K562 (cell line): ENCODE results near the gene GNG7. TPM values are rescaled to one million over a fixed set of nuclear protein-coding genes. Genes with fewer than 3 reads are reported as not detected.

Source experiments
- HNRNPUL1 ChIP-seq: fragments of 200-400 bp; formaldehyde crosslinking; IDR thresholded peaks from 2 replicates; pipeline ENCODE4 v1.6.1; 2017; ENCODE audit warnings: low read length
- KLF6 ChIP-seq: fragments of 250-450 bp; sonication (Bioruptor Pico); IDR thresholded peaks from 2 replicates; pipeline ENCODE4 v1.4.0; 2020; ENCODE audit warnings: mild to moderate bottlenecking, moderate library complexity, borderline replicate concordance
- POLR2AphosphoS2 ChIP-seq: IDR thresholded peaks from 2 replicates; pipeline ENCODE4 v1.6.1; 2012; ENCODE audit warnings: low read length, improper control_type of control experiment
- SIN3B ChIP-seq: fragments of 450-650 bp; IDR thresholded peaks from 2 replicates; pipeline ENCODE4 v1.6.1; 2017; ENCODE audit warnings: low read depth, mild to moderate bottlenecking, moderate library complexity
- SP2 ChIP-seq: IDR thresholded peaks from 2 replicates; pipeline ENCODE4 v1.6.1; 2011; ENCODE audit warnings: mild to moderate bottlenecking, low read depth, low read length, moderate library complexity; ENCODE audit not compliant: poor library complexity, severe bottlenecking; ENCODE audit errors: extremely low read depth
- THRAP3 ChIP-seq: fragments of 450-650 bp; IDR thresholded peaks from 2 replicates; pipeline ENCODE4 v1.6.1; 2016; ENCODE audit warnings: mild to moderate bottlenecking, inconsistent platforms, borderline replicate concordance
- TRIM24 ChIP-seq, 2 experiments: fragments of 450-650 bp; IDR thresholded peaks; 2 replicates each; pipeline ENCODE4 v1.6.1; 2016
- ZFPM2 ChIP-seq: fragments of 250-450 bp; sonication (Bioruptor Pico); IDR thresholded peaks from 2 replicates; pipeline ENCODE4 v1.5.1; 2022; ENCODE audit warnings: mild to moderate bottlenecking
- ZNF232 ChIP-seq: sonication (generic); formaldehyde crosslinking; IDR thresholded peaks from 2 replicates; pipeline ENCODE4 v1.8.0; 2022; ENCODE audit warnings: mild to moderate bottlenecking, missing genetic modification reagents
- polyA plus RNA-seq, 8 experiments: library from polyadenylated mRNA; depleted of rRNA in 4 of 8; stranded (reverse) in 5 of 8; unstranded in 3 of 8; fragments of >200 nt; fragmentation: Nextera tagmentation in 2 of 8; fragmentation: Illumina TruSeq in 1 of 8; extraction: Ambion mirVana in 2 of 8; extraction: Trizol in 1 of 8; gene quantifications; 2 replicates each; pipeline versions ENCODE4 v1.2.1 to v1.2.3, GENCODE V29; 2011 to 2014; ENCODE audit warnings: inconsistent platforms in 1 of 8, missing spikeins in 1 of 8
- total RNA-seq, 7 experiments: library from RNA; depleted of rRNA in 6 of 7; stranded (reverse); fragments of >200 nt in 6 of 7; fragmentation: Illumina TruSeq in 2 of 7; extraction: Trizol in 2 of 7; gene quantifications; 2 replicates each; pipeline versions ENCODE4 v1.2.1 to v1.2.3, GENCODE V29; 2011 to 2021; ENCODE audit warnings: low replicate concordance in 1 of 7
- TF ChIP-seq, protein P1 (sequence below): IDR thresholded peaks from 2 replicates; pipeline ENCODE4 v1.6.1; 2012; ENCODE audit warnings: low read depth, low read length, improper control_type of control experiment, borderline replicate concordance
- TF ChIP-seq, protein P2 (sequence below): fragments of 250-450 bp; sonication (Bioruptor Pico); IDR thresholded peaks from 2 replicates; pipeline ENCODE4 v1.5.0; 2021; ENCODE audit warnings: mild to moderate bottlenecking, moderate library complexity
- TF ChIP-seq, protein P3 (sequence below): fragments of 450-650 bp; IDR thresholded peaks from 2 replicates; pipeline ENCODE4 v1.6.1; 2016; ENCODE audit warnings: mild to moderate bottlenecking
- TF ChIP-seq, protein P4 (sequence below): fragments of 250-450 bp; sonication (Bioruptor Pico); IDR thresholded peaks from 2 replicates; pipeline ENCODE4 v1.8.0; 2022; ENCODE audit warnings: moderate library complexity, mild to moderate bottlenecking, inconsistent platforms
- TF ChIP-seq, protein P5 (sequence below): fragments of 250-450 bp; sonication (Bioruptor Pico); IDR thresholded peaks from 2 replicates; pipeline ENCODE4 v1.4.0; 2020; ENCODE audit warnings: borderline replicate concordance

Gene GNG7
- total and polyA plus RNA-seq, 9 of the 15 experiments (the other 6 are each of a cell fraction or from before 2014, with no cell fraction given), result 0.01 to 0.20 (median 0.06) TPM; not detected in 1

DNA sequence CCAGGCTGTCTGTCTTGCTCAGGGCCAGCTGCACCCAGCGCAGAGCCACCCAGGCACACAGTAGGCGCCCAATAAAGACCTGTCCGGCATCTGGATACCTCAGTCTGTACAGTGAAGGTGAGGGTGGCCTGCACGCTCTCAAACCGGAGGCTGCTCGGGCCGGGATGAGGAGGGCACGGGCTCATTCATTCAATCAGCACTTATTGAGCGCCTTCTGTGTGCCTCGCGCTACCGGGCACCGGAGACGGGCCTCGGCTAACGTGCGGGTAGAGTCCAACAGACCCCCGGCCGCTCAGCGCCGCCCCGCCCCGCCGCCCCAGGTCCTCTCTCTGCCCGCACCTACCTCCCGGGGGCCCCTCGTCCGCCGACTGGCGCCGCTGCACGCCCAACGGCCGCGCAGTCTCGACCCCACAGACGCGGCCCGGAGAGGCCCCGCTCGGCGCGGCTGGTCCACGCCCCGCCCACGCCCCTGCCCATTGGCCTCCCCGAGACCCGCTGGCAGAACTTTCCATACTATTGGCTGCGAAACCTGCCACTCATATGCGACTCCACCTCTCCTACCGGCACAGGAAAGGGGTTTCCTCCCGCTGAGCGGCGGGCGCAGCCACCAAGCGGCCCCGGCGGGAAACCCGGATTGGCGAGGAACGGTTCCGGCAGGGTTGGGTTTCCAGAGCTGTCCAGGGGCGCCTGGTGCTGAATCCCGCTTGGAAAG, 37.3 kb upstream of the GNG7 start, which contains the start of gene SLC39A3 (continued):
- TF ChIP-seq SP2, result peak; percentile 87
- TF ChIP-seq POLR2AphosphoS2, result no peak
- TF ChIP-seq, protein P1, sequence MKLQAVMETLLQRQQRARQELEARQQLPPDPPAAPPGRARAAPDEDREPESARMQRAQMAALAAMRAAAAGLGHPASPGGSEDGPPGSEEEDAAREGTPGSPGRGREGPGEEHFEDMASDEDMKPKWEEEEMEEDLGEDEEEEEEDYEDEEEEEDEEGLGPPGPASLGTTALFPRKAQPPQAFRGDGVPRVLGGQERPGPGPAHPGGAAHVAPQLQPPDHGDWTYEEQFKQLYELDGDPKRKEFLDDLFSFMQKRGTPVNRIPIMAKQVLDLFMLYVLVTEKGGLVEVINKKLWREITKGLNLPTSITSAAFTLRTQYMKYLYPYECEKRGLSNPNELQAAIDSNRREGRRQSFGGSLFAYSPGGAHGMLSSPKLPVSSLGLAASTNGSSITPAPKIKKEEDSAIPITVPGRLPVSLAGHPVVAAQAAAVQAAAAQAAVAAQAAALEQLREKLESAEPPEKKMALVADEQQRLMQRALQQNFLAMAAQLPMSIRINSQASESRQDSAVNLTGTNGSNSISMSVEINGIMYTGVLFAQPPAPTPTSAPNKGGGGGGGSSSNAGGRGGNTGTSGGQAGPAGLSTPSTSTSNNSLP, result no peak
- no peak for TF ChIP-seq ZFPM2 (CRISPR knock-in tag)
- no peak for TF ChIP-seq HNRNPUL1
- TF ChIP-seq SIN3B, result peak; percentile 74; the same call in 1 of the 2 replicates
- TF ChIP-seq TRIM24 (IDR thresholded peaks at IDR 0.05), result peak in 1 of 2 experiments; percentile 98; a peak in 2 of 4 replicates
- TF ChIP-seq, protein P2, sequence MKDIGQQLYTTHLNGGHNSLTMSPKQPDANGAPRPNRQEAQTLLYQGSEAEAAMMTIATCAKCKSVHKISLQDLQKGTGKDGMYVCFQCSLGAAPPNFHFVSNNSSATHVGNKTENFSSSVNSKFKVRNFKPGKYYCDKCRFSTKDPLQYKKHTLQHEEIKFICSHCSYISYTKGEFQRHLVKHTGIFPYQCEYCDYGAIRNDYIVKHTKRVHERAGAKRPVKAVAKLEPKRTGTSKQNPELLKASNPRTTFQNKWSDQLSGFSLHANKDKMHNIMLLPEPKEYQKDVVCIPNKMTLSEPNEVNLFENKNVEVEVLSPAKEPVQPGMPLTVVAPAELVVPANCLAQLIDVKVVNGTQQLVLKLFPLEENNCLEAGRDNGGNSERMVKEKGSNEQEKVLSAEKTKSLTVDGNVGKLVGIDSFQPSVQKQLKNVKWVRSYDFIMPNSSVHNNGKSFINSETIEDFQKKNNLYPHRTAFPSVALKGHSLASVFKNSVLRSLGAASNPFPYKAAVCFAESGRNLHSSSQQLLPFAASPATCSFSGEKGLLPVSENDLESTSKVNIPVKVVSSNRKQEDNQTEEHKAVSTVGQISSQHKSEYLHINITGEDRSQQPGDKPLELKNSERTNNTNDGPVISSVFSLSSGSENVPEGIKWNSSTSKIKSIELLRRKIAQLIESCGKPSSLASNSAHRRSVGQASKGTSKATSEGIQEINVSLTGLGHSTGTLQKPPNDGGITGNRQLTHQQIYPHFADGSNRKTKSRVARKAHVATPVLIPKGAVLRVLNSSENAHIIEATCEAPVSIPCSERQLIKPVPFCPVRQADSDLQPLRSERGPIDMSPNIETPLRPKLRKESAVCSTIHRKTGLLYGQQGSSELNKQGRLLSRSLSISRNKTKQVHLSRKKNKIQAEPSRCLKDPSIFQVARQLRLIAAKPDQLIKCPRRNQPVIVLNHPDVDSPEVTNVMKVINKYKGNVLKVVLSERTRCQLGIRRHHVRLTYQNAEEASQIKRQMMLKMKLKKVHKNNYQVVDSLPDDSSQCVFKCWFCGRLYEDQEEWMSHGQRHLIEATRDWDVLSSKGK (CRISPR knock-in tag), result no peak
- TF ChIP-seq THRAP3, result peak; percentile 90
- TF ChIP-seq, protein P3, sequence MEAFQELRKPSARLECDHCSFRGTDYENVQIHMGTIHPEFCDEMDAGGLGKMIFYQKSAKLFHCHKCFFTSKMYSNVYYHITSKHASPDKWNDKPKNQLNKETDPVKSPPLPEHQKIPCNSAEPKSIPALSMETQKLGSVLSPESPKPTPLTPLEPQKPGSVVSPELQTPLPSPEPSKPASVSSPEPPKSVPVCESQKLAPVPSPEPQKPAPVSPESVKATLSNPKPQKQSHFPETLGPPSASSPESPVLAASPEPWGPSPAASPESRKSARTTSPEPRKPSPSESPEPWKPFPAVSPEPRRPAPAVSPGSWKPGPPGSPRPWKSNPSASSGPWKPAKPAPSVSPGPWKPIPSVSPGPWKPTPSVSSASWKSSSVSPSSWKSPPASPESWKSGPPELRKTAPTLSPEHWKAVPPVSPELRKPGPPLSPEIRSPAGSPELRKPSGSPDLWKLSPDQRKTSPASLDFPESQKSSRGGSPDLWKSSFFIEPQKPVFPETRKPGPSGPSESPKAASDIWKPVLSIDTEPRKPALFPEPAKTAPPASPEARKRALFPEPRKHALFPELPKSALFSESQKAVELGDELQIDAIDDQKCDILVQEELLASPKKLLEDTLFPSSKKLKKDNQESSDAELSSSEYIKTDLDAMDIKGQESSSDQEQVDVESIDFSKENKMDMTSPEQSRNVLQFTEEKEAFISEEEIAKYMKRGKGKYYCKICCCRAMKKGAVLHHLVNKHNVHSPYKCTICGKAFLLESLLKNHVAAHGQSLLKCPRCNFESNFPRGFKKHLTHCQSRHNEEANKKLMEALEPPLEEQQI, result peak; percentile 89; the same call in 1 of the 2 replicates
- peak; percentile 78 for TF ChIP-seq KLF6
- TF ChIP-seq, protein P4, sequence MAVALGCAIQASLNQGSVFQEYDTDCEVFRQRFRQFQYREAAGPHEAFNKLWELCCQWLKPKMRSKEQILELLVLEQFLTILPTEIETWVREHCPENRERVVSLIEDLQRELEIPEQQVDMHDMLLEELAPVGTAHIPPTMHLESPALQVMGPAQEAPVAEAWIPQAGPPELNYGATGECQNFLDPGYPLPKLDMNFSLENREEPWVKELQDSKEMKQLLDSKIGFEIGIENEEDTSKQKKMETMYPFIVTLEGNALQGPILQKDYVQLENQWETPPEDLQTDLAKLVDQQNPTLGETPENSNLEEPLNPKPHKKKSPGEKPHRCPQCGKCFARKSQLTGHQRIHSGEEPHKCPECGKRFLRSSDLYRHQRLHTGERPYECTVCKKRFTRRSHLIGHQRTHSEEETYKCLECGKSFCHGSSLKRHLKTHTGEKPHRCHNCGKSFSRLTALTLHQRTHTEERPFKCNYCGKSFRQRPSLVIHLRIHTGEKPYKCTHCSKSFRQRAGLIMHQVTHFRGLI (CRISPR knock-in tag), result peak; percentile 45; the same call in 1 of the 2 replicates
- TF ChIP-seq, protein P5, sequence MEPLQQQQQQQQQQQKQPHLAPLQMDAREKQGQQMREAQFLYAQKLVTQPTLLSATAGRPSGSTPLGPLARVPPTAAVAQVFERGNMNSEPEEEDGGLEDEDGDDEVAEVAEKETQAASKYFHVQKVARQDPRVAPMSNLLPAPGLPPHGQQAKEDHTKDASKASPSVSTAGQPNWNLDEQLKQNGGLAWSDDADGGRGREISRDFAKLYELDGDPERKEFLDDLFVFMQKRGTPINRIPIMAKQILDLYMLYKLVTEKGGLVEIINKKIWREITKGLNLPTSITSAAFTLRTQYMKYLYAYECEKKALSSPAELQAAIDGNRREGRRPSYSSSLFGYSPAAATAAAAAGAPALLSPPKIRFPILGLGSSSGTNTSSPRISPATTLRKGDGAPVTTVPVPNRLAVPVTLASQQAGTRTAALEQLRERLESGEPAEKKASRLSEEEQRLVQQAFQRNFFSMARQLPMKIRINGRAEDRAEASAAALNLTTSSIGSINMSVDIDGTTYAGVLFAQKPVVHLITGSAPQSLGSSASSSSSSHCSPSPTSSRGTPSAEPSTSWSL (CRISPR knock-in tag), result no peak
- peak; percentile 92; the same call in 1 of the 2 replicates for TF ChIP-seq ZNF232 (CRISPR knock-in tag)
